NCI-H345 treated with DMSO at 0.1 percent for 48 hours (cell line): ENCODE measurements around the gene UBE2I.
"Not testable (repeated sequence)": the region's sequence is repeated elsewhere in the genome, so short reads cannot be mapped to it uniquely, and the experiment has no call there.

Source experiments
- DNase-seq: peaks from one replicate; lab custom pipeline; 2025; ENCODE audit not compliant: unreplicated experiment; lab: John Stamatoyannopoulos, UW

The UBE2I gene

GRCh38 chr16:1308977-1309885 is at the start of gene UBE2I:
Gene UBE2I (plus strand): TSS chr16:1309636. CDS start chr16:1314031, 4,395 bp downstream.
- peak; percentile 93 for DNase-seq

DNA sequence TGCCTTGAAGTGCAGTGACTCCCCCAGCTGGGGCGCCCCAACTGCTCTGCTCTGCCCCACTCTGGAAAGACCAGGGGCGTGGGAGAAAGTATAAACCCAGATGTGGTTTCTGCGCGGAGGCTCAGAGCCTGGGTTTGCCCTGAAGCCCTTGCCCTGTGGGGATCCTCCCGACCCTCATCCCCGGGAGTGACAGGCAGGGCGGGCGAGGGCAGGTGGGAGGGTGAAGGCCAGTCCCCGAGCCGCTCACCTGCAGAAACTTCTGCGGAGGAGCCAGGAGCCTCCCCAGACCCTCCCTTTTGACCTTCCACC is 49.7 kb upstream of the UBE2I start:
- DNase-seq: no peak

DNA sequence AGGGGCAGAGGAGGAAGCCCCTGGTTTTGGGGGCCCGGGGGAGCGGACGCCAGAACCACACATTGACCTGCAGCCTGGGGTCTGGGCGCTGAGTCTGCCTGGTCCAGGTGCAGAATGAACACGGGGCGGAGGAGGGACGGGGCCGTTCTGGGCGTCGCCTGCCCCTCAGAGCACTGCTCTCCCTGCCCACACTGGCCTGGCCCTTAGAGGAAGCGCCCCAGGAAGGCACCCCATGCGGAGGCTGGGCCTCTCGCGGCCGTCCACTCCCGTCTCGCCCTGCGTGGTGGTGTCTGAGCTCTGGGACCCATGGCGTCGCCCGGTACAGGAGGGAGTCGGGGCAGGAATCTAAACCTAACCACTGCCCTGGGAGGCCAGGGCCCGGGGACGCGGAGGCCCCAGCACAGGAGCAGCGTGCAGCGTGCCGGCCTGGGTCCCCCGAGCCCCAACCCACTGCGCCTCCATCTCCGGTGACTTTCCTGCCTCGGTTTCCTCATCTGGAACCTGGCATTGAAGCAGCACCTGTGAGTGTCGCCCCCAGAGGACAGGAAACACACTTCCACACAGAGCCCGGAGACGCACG is 49.2 kb upstream of the UBE2I start:
- no peak for DNase-seq

DNA sequence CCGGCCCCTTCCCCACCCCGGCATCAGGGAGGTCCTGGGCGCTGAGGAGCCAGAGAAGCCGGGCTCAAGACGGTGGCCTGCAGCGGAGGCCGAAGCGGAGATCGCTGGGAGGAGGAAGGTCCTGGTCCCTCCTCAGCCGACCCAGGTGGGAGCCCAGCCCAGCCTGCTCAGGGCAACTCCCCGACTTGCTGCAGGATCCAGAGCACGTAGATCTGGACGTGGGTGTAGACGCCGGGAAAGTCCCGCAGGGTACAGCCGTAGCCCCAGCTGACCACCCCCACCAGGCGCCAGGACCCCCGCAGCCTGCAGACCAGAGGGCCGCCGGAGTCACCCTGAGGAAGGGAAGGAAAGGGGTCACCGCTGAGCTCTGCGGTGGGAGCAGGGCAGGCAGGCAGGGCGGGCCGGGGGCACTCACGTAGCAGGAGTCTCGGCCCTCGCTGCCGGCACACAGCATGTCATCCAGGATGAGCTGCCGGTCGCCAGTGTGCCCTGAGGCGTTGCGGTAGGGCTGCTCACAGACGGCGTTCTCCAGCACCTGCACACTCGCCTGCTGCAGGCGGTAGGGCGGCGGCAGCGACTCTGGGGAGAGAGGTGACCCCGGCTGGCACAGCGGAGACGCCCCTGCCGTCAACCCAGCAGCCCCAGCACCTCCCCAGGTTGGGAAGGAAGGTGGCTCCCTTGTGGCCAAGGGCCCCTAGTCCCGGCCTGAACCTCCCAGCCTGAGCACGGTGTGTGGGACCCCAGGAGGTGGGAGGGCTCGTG is 48.1 kb upstream of the UBE2I start:
- peak; percentile 76 for DNase-seq

GRCh38 chr16:1262210-1262845 is 47.1 kb upstream of the UBE2I start:
- DNase-seq: no peak

DNA sequence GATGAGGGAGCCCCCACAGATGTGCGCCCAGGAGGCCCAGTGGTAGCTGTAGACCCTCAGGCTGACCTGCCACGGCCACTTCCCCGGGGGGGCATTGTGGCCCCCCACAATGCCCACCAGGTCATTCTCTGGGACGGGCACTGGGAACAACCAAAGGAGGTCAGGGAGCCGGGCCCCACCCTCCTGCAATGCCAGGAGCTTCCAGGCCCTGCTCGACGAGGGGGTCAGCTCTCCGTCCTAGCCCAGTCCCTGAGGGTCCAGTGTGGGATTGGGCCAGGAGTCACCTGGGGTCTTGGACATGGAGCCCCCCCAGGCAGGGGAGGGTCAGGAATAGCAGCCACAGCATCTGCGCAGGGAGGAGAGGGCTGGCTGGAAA is 46.6 kb upstream of the UBE2I start:
- no peak for DNase-seq

DNA sequence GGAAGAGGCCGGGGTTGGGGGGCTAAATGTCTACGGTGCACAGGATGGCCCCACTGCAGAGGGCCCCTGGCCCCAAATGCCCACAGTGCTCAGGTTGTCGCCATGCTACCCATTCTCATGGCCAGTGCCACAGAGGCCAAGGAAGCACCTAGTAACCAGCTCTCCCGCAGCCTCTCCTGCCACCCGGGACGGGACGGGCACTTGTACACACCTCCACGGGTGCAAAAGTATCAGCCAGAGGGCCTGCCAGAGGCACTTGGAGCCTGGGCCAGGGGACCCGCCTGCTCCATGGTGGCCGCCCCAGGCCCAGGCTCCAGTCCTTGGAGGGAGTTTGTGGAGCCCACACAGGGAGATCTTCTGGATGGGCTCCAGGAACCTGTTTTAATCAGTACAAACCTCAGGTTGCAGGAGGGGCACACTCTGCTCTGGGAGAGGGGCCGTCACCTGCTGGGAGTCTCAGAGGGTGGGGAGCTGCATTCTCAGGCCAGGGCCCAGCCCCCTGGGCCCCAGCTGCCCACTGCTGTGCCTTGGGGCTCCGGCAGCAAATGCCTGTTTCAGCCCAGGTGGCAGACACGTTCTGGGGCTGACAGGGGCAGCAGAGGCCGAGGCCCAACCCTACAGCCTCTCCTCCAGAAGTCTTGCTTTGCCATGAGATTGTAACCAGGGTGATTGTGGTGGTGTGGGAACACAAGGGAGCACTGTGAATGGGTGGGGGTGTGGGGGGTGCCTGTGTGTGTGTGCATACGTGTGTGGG is 45.7 kb upstream of the UBE2I start:
- DNase-seq: no peak

DNA sequence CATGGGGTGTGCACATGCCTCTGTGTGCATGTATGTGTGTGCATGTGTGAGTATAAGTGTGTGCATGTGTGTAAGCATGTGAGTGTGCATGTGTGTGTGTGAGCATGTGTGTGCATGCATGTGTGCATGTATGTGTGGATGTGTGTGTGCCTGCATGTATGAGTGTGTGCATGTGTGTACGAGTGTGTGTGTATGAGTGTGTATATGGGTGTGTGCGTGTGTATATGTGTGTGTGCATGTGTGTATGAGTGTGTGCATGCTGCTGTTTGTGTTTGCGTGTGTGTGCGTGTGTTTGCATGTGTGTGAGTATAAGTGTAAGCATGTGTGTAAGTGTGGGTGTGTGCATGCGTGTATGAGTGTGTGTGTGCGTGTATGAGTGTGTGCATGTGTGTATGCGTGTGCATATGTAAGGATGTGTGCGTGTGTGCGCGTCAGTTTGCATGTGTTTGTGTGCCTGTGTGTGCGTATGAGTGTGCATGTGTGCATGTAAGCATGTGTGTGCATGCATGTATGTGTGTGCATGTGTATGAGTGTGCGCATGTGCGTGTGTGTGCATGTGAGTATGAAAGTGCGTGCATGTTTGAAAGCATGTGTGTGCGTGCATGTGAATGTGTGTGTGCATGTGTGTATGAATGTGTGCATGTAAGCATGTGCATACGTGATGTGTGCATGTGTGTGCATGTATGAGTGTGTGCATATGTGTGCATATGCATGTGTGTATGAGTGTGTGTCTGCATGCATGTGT is 44.9 kb upstream of the UBE2I start:
- no peak for DNase-seq

GRCh38 chr16:1265090-1265630 is 44.3 kb upstream of the UBE2I start:
- no peak for DNase-seq

- DNase-seq: no peak
Measured at GRCh38 chr16:1265826-1266225, 43.6 kb upstream of the UBE2I start.

- DNase-seq: not testable (repeated sequence)
Measured at GRCh38 chr16:1269418-1269817, 40.0 kb upstream of the UBE2I start.

GRCh38 chr16:1271380-1271723 is 38.1 kb upstream of the UBE2I start:
- DNase-seq: no peak

- peak; percentile 91 for DNase-seq
Measured at GRCh38 chr16:1271724-1272413, 37.6 kb upstream of the UBE2I start.

DNA sequence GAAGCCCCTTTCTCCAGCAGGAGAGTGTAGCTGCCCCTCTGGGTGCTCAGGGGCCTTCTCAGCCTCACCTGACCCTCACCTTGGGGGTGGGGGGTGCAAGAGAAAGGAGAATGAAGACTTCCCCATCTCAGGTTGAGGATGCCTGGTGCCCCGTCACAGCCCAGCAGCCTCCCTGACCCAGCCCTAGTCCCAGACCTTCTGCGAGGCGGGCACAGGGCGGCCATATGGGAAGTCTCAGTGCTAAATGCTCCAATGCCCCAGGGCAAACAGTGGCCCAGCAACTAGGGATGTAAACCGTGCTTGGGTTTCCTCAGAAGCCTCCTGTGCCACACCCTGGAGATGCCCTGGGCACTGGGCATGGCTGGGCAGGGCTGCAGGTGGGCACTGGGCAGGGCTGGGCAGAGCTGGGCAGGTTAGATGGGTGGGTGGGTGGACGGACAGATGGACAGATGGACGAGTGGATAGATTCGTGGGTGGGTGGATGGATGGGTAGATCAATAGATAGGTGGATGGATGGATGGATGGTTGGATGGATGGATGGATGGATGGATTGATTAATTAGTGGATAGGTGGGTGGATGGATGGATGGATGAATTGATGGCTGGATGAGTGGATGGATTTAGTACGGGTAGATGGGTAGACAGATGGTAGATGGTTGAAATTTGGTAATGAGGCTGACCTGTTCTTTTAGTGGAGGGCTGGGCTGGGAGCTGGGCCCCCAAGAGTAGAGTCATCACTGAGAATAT is 36.8 kb upstream of the UBE2I start:
- no peak for DNase-seq

DNA sequence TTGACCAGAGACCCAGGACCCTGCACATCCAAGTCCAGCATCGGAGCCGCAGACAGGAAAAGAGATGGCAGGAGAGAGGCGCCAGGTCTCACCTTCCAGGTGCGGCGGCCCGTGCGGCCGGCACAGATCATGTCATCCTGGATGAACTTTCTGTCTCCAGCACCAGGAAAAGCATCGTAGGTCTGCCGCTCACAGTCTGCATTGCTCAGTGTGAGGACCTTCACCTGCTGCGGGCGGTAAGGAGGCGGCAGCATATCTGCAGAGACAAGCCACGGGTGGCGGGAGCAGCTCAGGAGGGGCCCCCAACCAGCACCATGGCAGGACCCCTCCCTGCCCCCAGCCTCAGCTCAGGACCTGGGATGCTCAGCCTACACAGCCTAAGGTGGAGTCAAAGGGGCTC is 35.6 kb upstream of the UBE2I start:
- DNase-seq: no peak

GRCh38 chr16:1274767-1275166 is 34.7 kb upstream of the UBE2I start:
- no peak for DNase-seq

DNA sequence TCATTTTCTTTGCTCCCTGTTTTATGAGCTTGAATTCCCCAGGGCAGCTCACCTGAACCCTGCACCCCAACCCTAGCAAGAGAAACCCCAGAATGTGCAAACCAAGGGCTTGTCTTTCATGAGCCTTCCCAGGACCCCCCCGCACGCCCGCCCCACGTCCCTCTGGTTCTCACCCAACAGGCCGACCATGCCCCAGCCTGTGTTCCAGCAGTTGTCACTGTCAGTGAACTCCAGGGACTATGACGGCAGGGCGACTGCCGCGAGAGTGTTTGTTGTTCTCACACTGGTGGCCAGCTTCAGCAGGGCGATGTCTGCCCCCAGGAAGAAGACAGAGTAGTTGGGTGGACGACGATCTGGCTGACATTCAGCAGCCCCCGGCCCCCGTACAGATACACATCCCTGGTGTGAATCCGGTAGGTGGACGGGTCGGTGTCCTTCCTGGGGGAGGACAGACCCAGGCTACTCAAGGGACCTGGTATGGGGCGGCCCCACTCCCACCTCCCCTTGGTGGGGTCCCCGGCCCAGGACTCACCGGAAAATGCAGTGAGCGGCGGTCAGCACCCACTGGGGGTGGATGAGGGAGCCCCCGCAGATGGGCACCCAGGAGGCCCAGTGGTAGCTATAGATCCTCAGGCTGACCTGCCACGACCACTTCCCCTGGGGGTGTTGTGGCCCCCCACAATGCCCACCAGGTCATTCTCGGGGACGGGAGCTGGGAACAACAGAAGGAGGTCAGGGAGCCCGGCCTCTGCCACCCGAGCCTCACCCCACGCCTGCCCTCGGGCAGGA is 33.5 kb upstream of the UBE2I start:
- no peak for DNase-seq

DNA sequence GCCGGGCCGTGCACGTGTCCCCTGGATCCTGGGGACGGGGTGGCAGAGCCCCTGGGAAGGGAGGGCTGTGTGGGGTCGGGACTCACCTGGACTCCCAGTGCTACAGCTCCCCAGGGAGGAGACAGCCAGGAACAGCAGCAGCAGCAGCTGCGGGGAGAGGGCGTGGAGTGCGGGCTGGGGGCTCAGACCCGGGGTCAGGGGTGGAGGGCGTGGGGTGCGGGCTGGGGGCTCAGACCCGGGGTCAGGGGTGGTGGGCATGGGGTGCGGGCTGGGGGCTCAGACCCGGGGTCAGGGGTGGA is 32.9 kb upstream of the UBE2I start:
- no peak for DNase-seq
